H9 (cell line): ENCODE measurements around the gene CLDN20. TPM values are rescaled to one million over a fixed set of nuclear protein-coding genes. Genes with fewer than 3 reads are reported as not detected.

Experiments
- DNase-seq: peaks from one replicate; pipeline ENCODE4 v3.0.0-alpha.2; 2017
- H2AFZ ChIP-seq: one replicate; pipeline ENCODE4 v1.6.1; 2013; ENCODE audit warnings: mild to moderate bottlenecking, low read length, control low read depth, moderate library complexity
- H2AK5ac ChIP-seq: 2 replicates; pipeline ENCODE4 v1.6.1; 2013; ENCODE audit warnings: low read length, control low read depth, mixed read lengths; ENCODE audit not compliant: insufficient read length
- H2BK120ac ChIP-seq: one replicate; pipeline ENCODE4 v1.6.1; 2013; ENCODE audit warnings: low read depth, mild to moderate bottlenecking, low read length, control low read depth, inconsistent platforms; ENCODE audit not compliant: poor library complexity, severe bottlenecking
- H2BK12ac ChIP-seq: 2 replicates; pipeline ENCODE4 v1.6.1; 2013; ENCODE audit warnings: low read length, control low read depth, mixed read lengths, low read depth; ENCODE audit not compliant: insufficient read length
- H2BK15ac ChIP-seq: 2 replicates; pipeline ENCODE4 v1.6.1; 2013; ENCODE audit warnings: low read depth, low read length, control low read depth
- H2BK20ac ChIP-seq: one replicate; pipeline ENCODE4 v1.6.1; 2013; ENCODE audit warnings: low read depth, mild to moderate bottlenecking, low read length, control low read depth, inconsistent platforms; ENCODE audit not compliant: poor library complexity, severe bottlenecking
- H2BK5ac ChIP-seq: 2 replicates; pipeline ENCODE4 v1.6.1; 2013; ENCODE audit warnings: low read length, control low read depth, mixed read lengths; ENCODE audit not compliant: insufficient read length
- H3K14ac ChIP-seq: 2 replicates; pipeline ENCODE4 v1.6.1; 2013; ENCODE audit warnings: low read length, control low read depth; ENCODE audit not compliant: insufficient read depth
- H3K18ac ChIP-seq: 2 replicates; pipeline ENCODE4 v1.6.1; 2013; ENCODE audit warnings: low read depth, mild to moderate bottlenecking, mixed read lengths, low read length, control low read depth; ENCODE audit not compliant: insufficient read length
- H3K23ac ChIP-seq: 2 replicates; pipeline ENCODE4 v1.6.1; 2013; ENCODE audit warnings: low read length, control low read depth, mixed read lengths, low read depth; ENCODE audit not compliant: insufficient read length
- H3K23me2 ChIP-seq: 2 replicates; pipeline ENCODE4 v1.6.1; 2013; ENCODE audit warnings: low read depth, mild to moderate bottlenecking, mixed read lengths, low read length, control low read depth; ENCODE audit not compliant: insufficient read length, poor library complexity, severe bottlenecking
- H3K27ac ChIP-seq: 2 replicates; pipeline ENCODE4 v1.5.1; 2013; ENCODE audit warnings: low read length, control low read depth, mixed read lengths, low read depth; ENCODE audit not compliant: insufficient read length
- H3K27me3 ChIP-seq: 2 replicates; pipeline ENCODE4 v1.6.1; 2013; ENCODE audit warnings: low read length, control low read depth, inconsistent platforms; ENCODE audit not compliant: insufficient read depth
- H3K4ac ChIP-seq: 2 replicates; pipeline ENCODE4 v1.6.1; 2013; ENCODE audit warnings: low read depth, mild to moderate bottlenecking, control low read depth, inconsistent platforms, low read length, moderate library complexity
- H3K4me1 ChIP-seq: 2 replicates; pipeline ENCODE4 v1.6.1; 2013; ENCODE audit warnings: low read length, control low read depth, inconsistent platforms; ENCODE audit not compliant: insufficient read depth
- H3K4me2 ChIP-seq: 2 replicates; pipeline ENCODE4 v1.6.1; 2013; ENCODE audit warnings: low read length, control low read depth, mixed read lengths; ENCODE audit not compliant: insufficient read length, insufficient read depth
- H3K56ac ChIP-seq: 2 replicates; pipeline ENCODE4 v1.6.1; 2013; ENCODE audit warnings: low read depth, mild to moderate bottlenecking, mixed read lengths, low read length, control low read depth; ENCODE audit not compliant: insufficient read length
- H3K79me1 ChIP-seq: 2 replicates; pipeline ENCODE4 v1.6.1; 2013; ENCODE audit warnings: low read depth, mild to moderate bottlenecking, moderate library complexity, low read length, control low read depth, inconsistent platforms; ENCODE audit not compliant: insufficient read depth, poor library complexity, severe bottlenecking
- H3K79me2 ChIP-seq: 2 replicates; pipeline ENCODE4 v1.6.1; 2013; ENCODE audit warnings: low read length, control low read depth, inconsistent platforms; ENCODE audit not compliant: insufficient read depth
- H3K9ac ChIP-seq: 2 replicates; pipeline ENCODE4 v1.6.1; 2013; ENCODE audit warnings: low read length, control low read depth, mixed read lengths; ENCODE audit not compliant: insufficient read length; ENCODE audit errors: extremely low read depth
- H3K9me3 ChIP-seq: one replicate; pipeline ENCODE4 v1.6.1; 2013; ENCODE audit warnings: low read depth, low read length, inconsistent platforms; ENCODE audit not compliant: control insufficient read depth
- H3T11ph ChIP-seq: one replicate; pipeline ENCODE4 v1.6.1; 2013; ENCODE audit warnings: mild to moderate bottlenecking, low read length, control low read depth, inconsistent platforms
- H4K20me1 ChIP-seq: one replicate; pipeline ENCODE4 v1.6.1; 2013; ENCODE audit not compliant: control insufficient read depth, insufficient read length, insufficient read depth
- H4K5ac ChIP-seq: 2 replicates; pipeline ENCODE4 v1.6.1; 2013; ENCODE audit warnings: low read depth, mild to moderate bottlenecking, mixed read lengths, low read length, control low read depth; ENCODE audit not compliant: insufficient read length
- H4K8ac ChIP-seq: replicated peaks from 2 replicates; pipeline ENCODE4 v1.6.1; 2013; ENCODE audit warnings: low read length, control low read depth, mixed read lengths, low read depth; ENCODE audit not compliant: insufficient read length
- H4K91ac ChIP-seq: 2 replicates; pipeline ENCODE4 v1.6.1; 2013; ENCODE audit warnings: low read depth, mild to moderate bottlenecking, moderate library complexity, mixed read lengths, low read length, control low read depth; ENCODE audit not compliant: insufficient read length
- H3K27ac Mint-ChIP-seq, 3 experiments: 2 replicates in 2 of 3; 3 replicates in 1 of 3; pipeline ENCODE4 v1.8.0; 2020 to 2021; ENCODE audit warnings: mixed read lengths in 3 of 3, mild to moderate bottlenecking in 1 of 3, moderate library complexity in 1 of 3
- H3K27me3 Mint-ChIP-seq: 2 replicates; pipeline ENCODE4 v1.8.0; 2021; ENCODE audit warnings: low read depth, mild to moderate bottlenecking, moderate library complexity, mixed read lengths
- H3K36me3 Mint-ChIP-seq, 3 experiments: 2 replicates in 2 of 3; 3 replicates in 1 of 3; pipeline ENCODE4 v1.8.0; 2020 to 2021; ENCODE audit warnings: low read depth in 3 of 3, mixed read lengths in 3 of 3; ENCODE audit not compliant: insufficient read depth in 1 of 3
- H3K4me1 Mint-ChIP-seq, 2 experiments: 2 replicates each; pipeline ENCODE4 v1.8.0; 2020; ENCODE audit warnings: mixed read lengths in 2 of 2
- H3K4me3 Mint-ChIP-seq, 2 experiments: 2 replicates in 1 of 2; 3 replicates in 1 of 2; pipeline ENCODE4 v1.8.0; 2020 to 2021; ENCODE audit warnings: mild to moderate bottlenecking in 2 of 2, mixed read lengths in 2 of 2, moderate library complexity in 1 of 2
- H3K9me3 Mint-ChIP-seq, 2 experiments: 2 replicates in 1 of 2; 3 replicates in 1 of 2; pipeline ENCODE4 v1.8.0; 2020; ENCODE audit warnings: mild to moderate bottlenecking in 2 of 2, mixed read lengths in 2 of 2, moderate library complexity in 1 of 2
- CTCF ChIP-seq: fragments of 200-600 bp; sonication (generic); conservative IDR thresholded peaks from 3 replicates; pipeline ENCODE4 v1.8.0; 2021; ENCODE audit warnings: antibody characterized with exemption, mild to moderate bottlenecking
- WGBS: extraction: QIAGEN DNeasy Blood & Tissue Kit; methylation state at CpG from one replicate; pipeline ENCODE4 v1.1.7; 2013; ENCODE audit warnings: missing lambda C conversion rate, low lambda C conversion rate, mixed read lengths; ENCODE audit not compliant: insufficient read length; ENCODE audit errors: extremely low coverage; 5-methylcytosine and 5-hydroxymethylcytosine counted together
- total RNA-seq: library from RNA; stranded (reverse); gene quantifications from 2 replicates; pipeline ENCODE4 v1.2.1, GENCODE V29; 2021

CLDN20 gene
- total RNA-seq, 1 experiment from 2014 or later = not detected

GRCh38 chr6:155221086-155221485 is 42.7 kb upstream of the CLDN20 start:
- Histone ChIP-seq H3K4me2 (no peak overlapping the region), H2BK12ac (no peak overlapping the region), H2AFZ (no peak overlapping the region), H3K4ac (no peak overlapping the region), H3K9me3 (no peaks in the 10 kb centered on the region), H3K18ac (no peak overlapping the region), H4K20me1 (no peaks in the 10 kb centered on the region), H4K91ac (no peak overlapping the region), H2BK120ac (no peak overlapping the region), H3K27ac (no peak overlapping the region), H2AK5ac (no peak overlapping the region), H3K27me3 (no peaks in the 10 kb centered on the region), H4K8ac (no peak overlapping the region), H3K79me1 (no peaks in the 10 kb centered on the region), H3K23me2 (no peaks in the 10 kb centered on the region), H3K4me1 (no peaks in the 10 kb centered on the region), H2BK15ac (no peak overlapping the region), H2BK20ac (no peak overlapping the region), H3K79me2 (no peaks in the 10 kb centered on the region), H3K9ac (no peak overlapping the region), H4K5ac (no peak overlapping the region), H3T11ph (no peak overlapping the region), H3K23ac (no peak overlapping the region), H3K56ac (no peak overlapping the region), H2BK5ac (no peak overlapping the region), H3K14ac (no peak overlapping the region)
- WGBS = no CpG with 5 or more reads among the region's 4 CpGs
- Mint-ChIP-seq H3K27me3 (no peaks in the 10 kb centered on the region), H3K4me3 (no peak overlapping the region), H3K27ac (peak overlapping the region in 1 of 3 experiments; percentile 55; a peak in 1 of 7 replicates), H3K4me1 (peaks cover 9 to 19% of the 10 kb centered on the region in 2 experiments), H3K36me3 (peaks cover 0 to 9% (median 7%) of the 10 kb centered on the region in 3 experiments; a peak in 4 of 7 replicates), H3K9me3 (no peaks in the 10 kb centered on the region)
- DNase-seq = no peak
- no peak for TF ChIP-seq CTCF
